H1 (cell line): Measurements from ENCODE around the gene LBP.
"Not testable (repeated sequence)": the region's sequence is repeated elsewhere in the genome, so short reads cannot be mapped to it uniquely, and the experiment has no call there.

Source experiments
- CBX5 ChIP-seq: fragments of 300-800, 300-1000 bp; sonication (generic); IDR thresholded peaks from 2 replicates; pipeline ENCODE4 v1.7.1; 2016; ENCODE audit warnings: antibody characterized with exemption, low read length, low read depth
- EP300 ChIP-seq, 2 experiments: IDR thresholded peaks; 1 replicate in 1 of 2; 2 replicates in 1 of 2; pipeline ENCODE4 v1.6.1; 2011 to 2012; ENCODE audit warnings: low read depth in 2 of 2, low read length in 2 of 2, mild to moderate bottlenecking in 2 of 2, borderline replicate concordance in 1 of 2, inconsistent platforms in 1 of 2, moderate library complexity in 1 of 2
- EZH2 ChIP-seq: fragments of 200-600 bp; sonication (generic); IDR thresholded peaks from 2 replicates; pipeline ENCODE4 v1.7.1; 2012; ENCODE audit warnings: low read depth, mild to moderate bottlenecking, moderate library complexity, low read length, inconsistent platforms; ENCODE audit not compliant: severe bottlenecking
- JUND ChIP-seq: IDR thresholded peaks from 2 replicates; pipeline ENCODE4 v1.6.1; 2011; ENCODE audit warnings: mild to moderate bottlenecking, improper control_type of control experiment, low read length
- KDM1A ChIP-seq: fragments of 200-600, 300-600 bp; sonication (generic); IDR thresholded peaks from 2 replicates; pipeline ENCODE4 v1.7.1; 2016; ENCODE audit warnings: mild to moderate bottlenecking, low read length, borderline replicate concordance
- KDM5A ChIP-seq: fragments of 200-600 bp; IDR thresholded peaks from 2 replicates; pipeline ENCODE4 v1.7.1; 2012; ENCODE audit warnings: mild to moderate bottlenecking, low read length, inconsistent platforms, mixed read lengths
- MAFK ChIP-seq: IDR thresholded peaks from 2 replicates; pipeline ENCODE4 v1.6.1; 2012; ENCODE audit warnings: low read depth, mild to moderate bottlenecking, improper control_type of control experiment, low read length
- POLR2A ChIP-seq, 2 experiments: IDR thresholded peaks; 1 replicate in 1 of 2; 2 replicates in 1 of 2; pipeline ENCODE4 v1.6.1; 2011; ENCODE audit warnings: low read depth in 2 of 2, low read length in 2 of 2, mild to moderate bottlenecking in 2 of 2; ENCODE audit errors: control extremely low read depth in 1 of 2
- POLR2AphosphoS5 ChIP-seq: IDR thresholded peaks from 2 replicates; pipeline ENCODE4 v1.6.1; 2011; ENCODE audit warnings: low read depth, low read length
- TAF1 ChIP-seq: IDR thresholded peaks from 2 replicates; pipeline ENCODE4 v1.6.1; 2011; ENCODE audit warnings: mild to moderate bottlenecking, low read depth, low read length
- YY1 ChIP-seq: IDR thresholded peaks from 2 replicates; pipeline ENCODE4 v1.6.1; 2011; ENCODE audit warnings: low read depth, mild to moderate bottlenecking, low read length
- TF ChIP-seq, protein P1 (sequence below), 3 experiments: IDR thresholded peaks; 1 replicate in 2 of 3; 2 replicates in 1 of 3; pipeline versions ENCODE4 v1.5.1 to v1.6.1; 2011; ENCODE audit warnings: low read length in 3 of 3, mild to moderate bottlenecking in 3 of 3, inconsistent platforms in 2 of 3, low read depth in 1 of 3, moderate library complexity in 1 of 3; ENCODE audit not compliant: insufficient read depth in 1 of 3; ENCODE audit errors: control extremely low read depth in 1 of 3

GRCh38 chr20:38339521-38339896, 6.8 kb upstream of the LBP start:
- TF ChIP-seq KDM1A; POLR2A (IDR thresholded peaks at IDR 0.05; ENCODE audit: control extremely low read depth in 1 of 2, low read depth in 2 of 2, low read length in 2 of 2); TAF1; KDM5A; EZH2; EP300 (IDR thresholded peaks at IDR 0.05; ENCODE audit: borderline replicate concordance in 1 of 2, low read depth in 2 of 2, low read length in 2 of 2); JUND; MAFK; CBX5; YY1; POLR2AphosphoS5: not testable (repeated sequence)
- TF ChIP-seq, protein P1, sequence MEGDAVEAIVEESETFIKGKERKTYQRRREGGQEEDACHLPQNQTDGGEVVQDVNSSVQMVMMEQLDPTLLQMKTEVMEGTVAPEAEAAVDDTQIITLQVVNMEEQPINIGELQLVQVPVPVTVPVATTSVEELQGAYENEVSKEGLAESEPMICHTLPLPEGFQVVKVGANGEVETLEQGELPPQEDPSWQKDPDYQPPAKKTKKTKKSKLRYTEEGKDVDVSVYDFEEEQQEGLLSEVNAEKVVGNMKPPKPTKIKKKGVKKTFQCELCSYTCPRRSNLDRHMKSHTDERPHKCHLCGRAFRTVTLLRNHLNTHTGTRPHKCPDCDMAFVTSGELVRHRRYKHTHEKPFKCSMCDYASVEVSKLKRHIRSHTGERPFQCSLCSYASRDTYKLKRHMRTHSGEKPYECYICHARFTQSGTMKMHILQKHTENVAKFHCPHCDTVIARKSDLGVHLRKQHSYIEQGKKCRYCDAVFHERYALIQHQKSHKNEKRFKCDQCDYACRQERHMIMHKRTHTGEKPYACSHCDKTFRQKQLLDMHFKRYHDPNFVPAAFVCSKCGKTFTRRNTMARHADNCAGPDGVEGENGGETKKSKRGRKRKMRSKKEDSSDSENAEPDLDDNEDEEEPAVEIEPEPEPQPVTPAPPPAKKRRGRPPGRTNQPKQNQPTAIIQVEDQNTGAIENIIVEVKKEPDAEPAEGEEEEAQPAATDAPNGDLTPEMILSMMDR (IDR thresholded peaks at IDR 0.05; ENCODE audit: control extremely low read depth in 1 of 3, insufficient read depth in 1 of 3, low read depth in 1 of 3, low read length in 3 of 3), result not testable (repeated sequence)
